ENCODE results near the gene RASGEF1C.

RASGEF1C gene

DNA sequence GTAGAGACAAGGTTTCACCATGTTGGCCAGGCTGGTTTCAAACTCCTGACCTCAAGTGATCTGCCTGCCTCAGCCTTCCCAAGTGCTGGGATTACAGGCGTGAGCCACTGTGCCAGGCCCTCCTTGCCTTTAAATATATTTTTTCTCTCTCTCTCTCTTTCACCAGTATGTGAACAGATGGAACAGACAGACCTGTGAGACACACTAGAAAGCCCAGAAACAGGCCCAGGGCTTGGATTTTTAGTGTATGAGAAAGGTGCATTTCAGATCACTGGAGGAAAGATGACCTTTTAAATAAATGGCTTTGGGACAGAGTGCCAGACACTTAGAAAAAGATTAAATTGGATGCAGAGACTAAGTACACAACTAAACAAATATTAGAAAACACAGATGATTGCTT is 3.1 kb downstream of the RASGEF1C start:
- TF ChIP-seq, protein P1, sequence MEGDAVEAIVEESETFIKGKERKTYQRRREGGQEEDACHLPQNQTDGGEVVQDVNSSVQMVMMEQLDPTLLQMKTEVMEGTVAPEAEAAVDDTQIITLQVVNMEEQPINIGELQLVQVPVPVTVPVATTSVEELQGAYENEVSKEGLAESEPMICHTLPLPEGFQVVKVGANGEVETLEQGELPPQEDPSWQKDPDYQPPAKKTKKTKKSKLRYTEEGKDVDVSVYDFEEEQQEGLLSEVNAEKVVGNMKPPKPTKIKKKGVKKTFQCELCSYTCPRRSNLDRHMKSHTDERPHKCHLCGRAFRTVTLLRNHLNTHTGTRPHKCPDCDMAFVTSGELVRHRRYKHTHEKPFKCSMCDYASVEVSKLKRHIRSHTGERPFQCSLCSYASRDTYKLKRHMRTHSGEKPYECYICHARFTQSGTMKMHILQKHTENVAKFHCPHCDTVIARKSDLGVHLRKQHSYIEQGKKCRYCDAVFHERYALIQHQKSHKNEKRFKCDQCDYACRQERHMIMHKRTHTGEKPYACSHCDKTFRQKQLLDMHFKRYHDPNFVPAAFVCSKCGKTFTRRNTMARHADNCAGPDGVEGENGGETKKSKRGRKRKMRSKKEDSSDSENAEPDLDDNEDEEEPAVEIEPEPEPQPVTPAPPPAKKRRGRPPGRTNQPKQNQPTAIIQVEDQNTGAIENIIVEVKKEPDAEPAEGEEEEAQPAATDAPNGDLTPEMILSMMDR (IDR thresholded peaks at IDR 0.05), result no peak
- no peak overlapping the region for H3K4me3 ChIP-seq (ENCODE audit: low read depth in 1 of 2, low read length in 1 of 2)
- no peaks in the 10 kb centered on the region for H3K36me3 ChIP-seq
- peaks cover 0 to 5% of the 10 kb centered on the region in 2 experiments for H3K4me1 ChIP-seq (ENCODE audit: control insufficient read depth in 1 of 2, insufficient read depth in 1 of 2, low read depth in 1 of 2, low read length in 1 of 2)
- H3K9me3 ChIP-seq, result no peaks in the 10 kb centered on the region
- peaks cover 54% of the 10 kb centered on the region for H3K27me3 ChIP-seq
- no peak overlapping the region for H3K27ac ChIP-seq

DNA sequence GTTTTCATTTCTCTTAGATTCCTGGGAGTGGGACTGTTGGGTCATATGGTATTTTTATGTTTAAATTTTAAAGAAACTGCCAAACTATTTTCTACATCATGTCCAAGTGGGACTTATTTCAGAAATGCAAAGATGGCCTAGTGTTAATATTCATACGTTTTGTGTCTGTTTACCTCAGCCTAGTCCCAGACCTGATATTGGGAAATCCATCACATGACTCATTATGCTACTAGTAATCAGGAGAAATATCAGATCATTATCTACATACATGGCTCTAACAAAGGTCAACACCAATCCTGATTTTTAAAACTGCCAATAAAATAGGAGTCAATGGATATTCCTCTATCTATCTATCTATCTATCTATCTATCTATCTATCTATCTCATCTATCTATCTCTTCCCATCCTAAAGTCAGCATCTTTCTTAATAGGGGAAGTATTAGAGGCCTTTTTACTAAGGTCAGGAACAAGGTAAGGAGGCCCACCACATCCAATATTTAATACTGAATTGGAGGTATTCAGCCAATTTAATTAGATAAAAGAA is 4.7 kb downstream of the RASGEF1C start:
- TF ChIP-seq, protein P1 (IDR thresholded peaks at IDR 0.05), result no peak
- no peak overlapping the region for H3K27ac ChIP-seq
- no peaks in the 10 kb centered on the region for H3K9me3 ChIP-seq
- H3K27me3 ChIP-seq, result peaks cover 38% of the 10 kb centered on the region
- H3K4me1 ChIP-seq (ENCODE audit: control insufficient read depth in 1 of 2, insufficient read depth in 1 of 2, low read depth in 1 of 2, low read length in 1 of 2), result peaks cover 0 to 5% of the 10 kb centered on the region in 2 experiments
- H3K36me3 ChIP-seq, result no peaks in the 10 kb centered on the region
- H3K4me3 ChIP-seq (ENCODE audit: low read depth in 1 of 2, low read length in 1 of 2), result no peak overlapping the region

DNA sequence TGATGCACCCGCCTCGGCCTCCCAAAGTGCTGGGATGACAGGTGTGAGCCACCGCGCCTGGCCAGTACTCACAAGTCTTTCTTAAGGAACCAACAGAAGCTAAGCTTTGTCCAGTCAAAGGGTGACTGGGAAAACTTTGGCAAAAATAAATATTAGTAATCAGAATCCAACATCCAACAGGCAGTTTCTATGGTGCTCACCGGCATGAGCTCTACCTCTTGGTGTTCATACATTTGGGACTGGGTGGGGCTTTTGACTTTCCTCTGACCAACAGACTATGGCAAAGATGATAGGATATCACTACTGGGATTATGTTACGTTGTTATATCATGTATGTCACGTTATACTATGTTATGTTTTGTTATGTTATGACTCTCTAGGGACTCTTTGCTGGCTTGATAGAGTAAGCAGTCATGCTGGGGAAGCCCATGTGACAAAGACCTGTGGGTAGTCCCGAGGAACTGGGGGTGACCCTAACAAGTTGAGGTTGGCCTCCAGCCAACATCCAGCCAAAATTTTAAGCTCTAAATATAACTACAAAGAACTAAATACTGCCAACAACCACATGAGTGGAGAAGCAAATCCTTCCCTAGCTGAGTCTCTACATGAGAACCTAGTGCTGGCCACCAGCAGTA is 6.0 kb downstream of the RASGEF1C start:
- H3K4me3 ChIP-seq (ENCODE audit: low read depth in 1 of 2, low read length in 1 of 2), result no peak overlapping the region

DNA sequence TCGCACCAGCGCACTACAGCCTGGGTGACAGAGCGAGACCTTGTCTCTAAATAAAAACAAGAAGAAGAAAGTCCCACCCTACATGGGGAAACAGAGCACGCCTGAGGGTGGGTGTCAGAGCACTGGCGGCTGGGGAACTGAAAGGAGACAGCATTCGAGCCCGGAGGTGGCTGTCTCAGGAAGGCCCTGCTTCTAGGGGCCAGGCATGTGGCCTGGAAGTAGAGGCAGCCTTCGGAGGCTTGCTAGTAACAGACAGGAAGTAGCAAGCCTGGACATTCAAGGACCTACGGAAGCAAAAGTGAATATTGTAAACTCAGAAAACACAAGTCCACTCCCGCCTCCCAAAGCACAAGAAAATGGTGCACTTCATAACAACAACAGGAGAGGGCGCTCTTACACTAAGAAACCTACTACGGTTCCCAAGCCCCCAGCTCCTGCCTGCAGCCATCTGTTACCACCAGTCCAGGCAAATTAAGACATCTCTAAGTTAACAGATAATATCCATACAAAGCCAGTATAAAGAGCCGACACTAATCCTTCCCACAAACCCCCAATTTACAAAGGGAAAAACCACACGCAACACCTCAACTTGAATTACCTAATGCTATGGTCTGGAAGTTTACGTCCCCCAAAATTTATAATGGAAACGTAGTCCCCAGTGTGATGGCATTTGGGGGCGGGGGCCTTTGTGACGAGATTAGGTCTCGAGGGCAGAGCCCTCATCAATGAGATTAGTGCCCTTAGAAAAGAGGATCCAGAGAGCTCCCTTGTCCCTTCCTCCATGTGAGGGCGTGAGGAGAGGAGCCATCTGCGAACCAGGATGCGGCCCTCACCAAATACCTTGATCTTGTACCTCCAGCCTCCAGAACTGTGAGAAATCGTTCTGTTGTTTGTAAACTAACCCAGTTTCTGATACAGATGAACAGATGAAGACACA is 7.7 kb downstream of the RASGEF1C start:
- no peaks in the 10 kb centered on the region for H3K9me3 ChIP-seq
- H3K27ac ChIP-seq, result no peak overlapping the region
- no peaks in the 10 kb centered on the region for H3K4me1 ChIP-seq (ENCODE audit: control insufficient read depth in 1 of 2, insufficient read depth in 1 of 2, low read depth in 1 of 2, low read length in 1 of 2)
- H3K36me3 ChIP-seq, result no peaks in the 10 kb centered on the region
- no peak overlapping the region for H3K4me3 ChIP-seq (ENCODE audit: low read depth in 1 of 2, low read length in 1 of 2)
- TF ChIP-seq, protein P1 (IDR thresholded peaks at IDR 0.05), result peak; percentile 30
- peaks cover 11% of the 10 kb centered on the region for H3K27me3 ChIP-seq

More for the DNA sequence above, 6.0 kb downstream of the RASGEF1C start:
- TF ChIP-seq, protein P1 (IDR thresholded peaks at IDR 0.05), result no peak
- H3K4me1 ChIP-seq (ENCODE audit: control insufficient read depth in 1 of 2, insufficient read depth in 1 of 2, low read depth in 1 of 2, low read length in 1 of 2), result no peaks in the 10 kb centered on the region
- no peaks in the 10 kb centered on the region for H3K36me3 ChIP-seq
- H3K9me3 ChIP-seq, result no peaks in the 10 kb centered on the region
- H3K27me3 ChIP-seq, result peaks cover 28% of the 10 kb centered on the region
- no peak overlapping the region for H3K27ac ChIP-seq

DNA sequence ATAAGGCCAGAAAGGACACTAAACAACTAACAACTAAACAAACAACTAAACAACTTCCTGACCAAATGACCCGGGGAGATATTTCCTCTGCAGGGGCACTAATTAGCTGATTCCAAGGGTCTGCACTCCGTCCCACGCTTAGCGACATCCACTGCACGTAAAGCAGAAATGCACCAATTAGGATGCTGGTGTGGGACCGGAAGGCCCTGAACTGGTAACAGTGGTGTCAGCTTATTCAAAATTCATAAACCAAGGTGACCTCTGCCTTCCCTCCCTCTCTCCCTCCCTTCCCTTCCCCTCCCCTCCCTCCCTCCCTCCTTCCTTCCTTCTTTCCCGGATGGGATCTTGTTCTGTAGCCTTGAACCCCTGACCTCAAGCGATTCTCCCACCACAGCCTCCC is 9.6 kb downstream of the RASGEF1C start:
- H3K27me3 ChIP-seq, result no peaks in the 10 kb centered on the region
- H3K36me3 ChIP-seq, result no peaks in the 10 kb centered on the region
- H3K9me3 ChIP-seq, result no peaks in the 10 kb centered on the region
- no peaks in the 10 kb centered on the region for H3K4me1 ChIP-seq (ENCODE audit: control insufficient read depth in 1 of 2, insufficient read depth in 1 of 2, low read depth in 1 of 2, low read length in 1 of 2)
- no peak overlapping the region for H3K27ac ChIP-seq
- no peak overlapping the region for H3K4me3 ChIP-seq (ENCODE audit: low read depth in 1 of 2, low read length in 1 of 2)
- TF ChIP-seq, protein P1 (IDR thresholded peaks at IDR 0.05), result no peak
